ENCODE data around the gene PPM1A.
"Not testable (repeated sequence)": the region's sequence is repeated elsewhere in the genome, so short reads cannot be mapped to it uniquely, and the experiment has no call there.

The PPM1A gene

GRCh38 chr14:60317609-60318008 is 68.6 kb downstream of the PPM1A start:
- in situ Hi-C loops (cut with HindIII; ENCODE audit: low sequenced_read_pairs), result no loop called here

DNA sequence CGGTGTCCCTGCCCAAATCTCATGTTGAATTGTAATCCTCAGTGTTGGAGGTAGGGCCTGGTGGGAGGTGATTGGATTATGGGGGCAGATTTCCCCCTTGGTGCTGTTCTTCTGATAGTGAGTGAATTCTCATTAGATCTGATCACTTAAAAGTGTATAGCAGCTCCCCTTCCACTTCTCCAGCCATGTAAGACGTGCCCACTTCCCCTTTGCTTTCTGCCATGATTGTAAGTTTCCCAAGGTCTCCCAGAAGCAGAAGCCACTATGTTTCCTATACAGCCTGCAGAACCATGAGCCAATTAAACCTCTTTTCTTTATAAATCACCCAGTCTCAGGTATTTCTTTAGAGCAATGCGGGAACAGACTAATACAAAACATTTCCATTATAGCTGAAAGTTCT is 71.8 kb downstream of the PPM1A start:
- in situ Hi-C loops (cut with HindIII; ENCODE audit: low sequenced_read_pairs), result not testable (repeated sequence)

GRCh38 chr14:60323199-60323896 is 74.3 kb downstream of the PPM1A start:
- in situ Hi-C loops (cut with HindIII; ENCODE audit: low sequenced_read_pairs), result no loop called here

DNA sequence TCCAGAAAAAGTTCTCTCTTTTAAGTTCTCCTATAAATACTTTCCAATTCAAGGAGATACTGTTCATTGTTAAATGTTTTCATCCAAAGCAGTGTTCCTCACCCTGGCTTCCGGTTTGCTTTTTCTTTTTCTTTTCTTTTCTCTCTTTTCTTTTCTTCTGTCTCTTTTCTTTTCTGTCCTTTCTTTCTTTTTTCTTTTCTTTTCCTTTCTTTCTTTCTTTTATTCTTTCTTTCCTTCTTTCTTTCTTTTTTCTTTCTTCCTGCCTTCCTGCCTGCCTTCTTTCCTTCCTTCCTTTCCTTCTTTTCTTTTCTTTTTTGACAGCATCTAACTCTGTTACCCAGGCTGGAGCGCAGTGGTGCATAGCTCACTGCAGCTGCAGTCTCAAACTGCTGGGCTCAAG is 75.8 kb downstream of the PPM1A start:
- in situ Hi-C loops (cut with HindIII; ENCODE audit: low sequenced_read_pairs), result no loop called here

- in situ Hi-C loops (cut with HindIII; ENCODE audit: low sequenced_read_pairs), result no loop called here
These were observed 77.3 kb downstream of the PPM1A start for GRCh38 chr14:60326274-60326673.

DNA sequence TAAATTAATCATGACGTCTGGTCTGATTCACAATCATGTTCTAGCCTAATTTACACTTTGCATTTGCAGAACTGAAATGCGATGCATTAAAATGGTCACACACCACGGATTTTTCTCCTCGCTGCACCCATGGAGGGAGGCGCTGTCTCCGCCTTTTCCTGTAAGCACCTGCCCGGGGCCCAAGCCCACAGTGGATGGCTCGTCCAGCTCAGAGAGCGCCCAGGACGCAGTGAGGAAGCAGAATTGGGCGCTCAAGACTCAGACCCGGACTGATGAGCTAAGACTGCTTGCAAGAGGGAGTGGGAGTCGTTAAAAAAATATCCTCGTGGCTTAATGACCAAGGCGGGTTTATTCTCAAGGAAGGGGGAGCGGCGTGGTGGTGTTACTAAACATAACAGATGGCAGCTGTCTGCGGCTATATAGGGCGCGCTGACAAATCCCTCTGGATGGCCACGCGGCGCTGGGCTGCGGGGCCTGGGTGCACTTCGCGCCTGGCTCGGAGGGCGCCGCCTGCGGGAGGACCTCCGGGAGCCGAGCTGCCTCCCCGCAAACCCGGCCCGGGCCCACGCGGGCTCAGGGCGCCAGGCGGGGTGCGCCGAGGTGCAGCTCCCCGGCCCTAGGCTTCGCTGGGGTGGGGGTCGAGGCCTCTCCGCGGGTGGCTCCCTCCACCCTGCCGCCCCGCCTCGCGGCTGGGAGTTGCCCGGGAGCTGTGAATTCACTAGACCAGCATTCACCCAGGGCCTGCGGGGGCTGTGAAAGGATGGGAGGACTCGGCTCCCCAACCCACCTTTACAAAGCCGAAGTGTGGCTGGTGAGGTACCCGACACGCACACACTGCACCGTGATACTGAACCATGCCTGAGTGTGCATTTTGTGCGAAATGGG is 78.7 kb downstream of the PPM1A start:
- in situ Hi-C loops (cut with HindIII; ENCODE audit: low sequenced_read_pairs), result no loop called here

DNA sequence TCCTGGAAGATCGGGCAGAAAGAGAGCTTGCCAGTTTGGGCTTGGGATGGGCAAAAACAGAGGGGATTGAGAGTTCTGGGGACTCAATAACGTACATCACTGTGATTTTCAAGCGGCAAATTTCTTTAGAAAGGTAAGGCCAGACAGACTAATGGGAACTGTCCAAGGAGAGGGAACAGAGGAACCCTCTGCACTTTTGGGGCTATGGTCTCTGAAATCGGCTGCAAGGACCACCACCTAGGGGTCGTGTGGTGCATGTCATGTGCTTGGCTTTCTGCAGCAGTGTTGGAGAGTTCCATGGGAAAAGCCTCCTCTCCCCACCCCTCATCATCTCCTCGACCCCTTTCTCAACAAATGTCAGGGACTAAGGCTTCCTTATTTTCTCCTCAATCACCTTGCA is 79.6 kb downstream of the PPM1A start:
- in situ Hi-C loops (cut with HindIII; ENCODE audit: low sequenced_read_pairs), result no loop called here

GRCh38 chr14:60329274-60329673 is 80.3 kb downstream of the PPM1A start:
- in situ Hi-C loops (cut with HindIII; ENCODE audit: low sequenced_read_pairs), result no loop called here

GRCh38 chr14:60331201-60332045 is 82.4 kb downstream of the PPM1A start:
- in situ Hi-C loops (cut with HindIII; ENCODE audit: low sequenced_read_pairs), result no loop called here

DNA sequence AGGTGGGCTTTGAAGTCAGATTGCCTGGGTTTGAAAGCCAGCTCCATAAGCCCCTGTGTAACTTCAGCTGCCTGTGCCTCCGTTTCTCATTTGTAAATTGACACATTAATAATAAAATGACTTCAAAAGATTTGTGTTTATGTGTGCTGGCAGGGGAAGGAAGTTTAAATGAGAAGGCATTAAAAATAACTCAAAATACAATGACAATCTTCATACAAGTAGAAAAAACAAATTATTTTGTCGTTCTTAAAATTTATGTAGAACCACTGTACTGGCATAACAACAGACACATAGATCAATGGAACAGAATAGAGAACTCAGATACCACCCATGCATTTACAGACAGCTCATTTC is 83.0 kb downstream of the PPM1A start:
- in situ Hi-C loops (cut with HindIII; ENCODE audit: low sequenced_read_pairs), result no loop called here

- in situ Hi-C loops (cut with HindIII; ENCODE audit: low sequenced_read_pairs), result no loop called here
These were observed 83.8 kb downstream of the PPM1A start for GRCh38 chr14:60332869-60333268.

- in situ Hi-C loops (cut with HindIII; ENCODE audit: low sequenced_read_pairs), result no loop called here
These were observed 90.5 kb downstream of the PPM1A start for GRCh38 chr14:60339571-60339970.

- in situ Hi-C loops (cut with HindIII; ENCODE audit: low sequenced_read_pairs), result no loop called here
These were observed 94.6 kb downstream of the PPM1A start for GRCh38 chr14:60343571-60344071.

DNA sequence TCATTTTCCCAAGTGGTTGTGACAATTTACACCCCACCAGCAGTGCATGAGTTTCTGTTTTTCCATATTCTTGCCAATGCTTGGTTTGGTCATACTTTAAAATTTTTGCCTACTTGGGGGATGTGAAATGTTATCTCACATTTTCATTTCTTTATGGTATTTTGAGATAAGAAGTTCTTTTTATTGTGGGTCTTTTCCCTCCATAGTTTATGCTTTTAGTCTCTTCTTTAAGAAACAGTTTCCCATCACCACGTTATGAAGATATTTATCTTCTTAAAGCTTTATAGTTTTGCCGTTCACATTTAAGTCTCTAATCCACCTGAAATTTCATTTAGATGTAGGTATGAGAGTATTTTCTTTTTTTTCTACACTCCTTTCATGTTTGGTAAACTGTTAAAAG is 95.7 kb downstream of the PPM1A start:
- in situ Hi-C loops (cut with HindIII; ENCODE audit: low sequenced_read_pairs), result no loop called here

- in situ Hi-C loops (cut with HindIII; ENCODE audit: low sequenced_read_pairs), result no loop called here
These were observed 97.7 kb downstream of the PPM1A start for GRCh38 chr14:60346706-60347105.

DNA sequence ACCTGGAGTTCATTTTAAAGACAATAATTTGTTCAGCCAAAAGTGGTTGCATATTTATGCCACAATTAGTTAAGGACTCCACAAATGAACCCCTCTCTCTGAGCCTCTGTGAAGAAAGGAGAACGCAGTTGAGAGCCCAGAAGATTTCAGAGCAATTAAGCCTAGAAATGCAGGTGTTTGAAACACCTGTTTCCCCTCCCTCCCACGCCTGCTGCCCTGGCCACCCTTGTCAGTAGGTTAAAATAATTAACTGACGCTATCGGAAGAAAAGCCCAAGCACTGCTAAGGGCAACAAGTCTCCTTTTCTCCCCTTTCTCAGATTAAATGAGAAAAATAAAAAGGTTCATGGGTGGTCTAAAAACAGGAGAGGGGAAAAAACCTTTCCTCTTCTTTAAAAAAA is 99.2 kb downstream of the PPM1A start:
- in situ Hi-C loops (cut with HindIII; ENCODE audit: low sequenced_read_pairs), result no loop called here
